ENCODE results near the gene DENND4A. TPM values are rescaled to one million over a fixed set of nuclear protein-coding genes. Genes with fewer than 3 reads are reported as not detected.

DENND4A gene
- polyA plus RNA-seq, 2 of the 4 experiments (the other 2 are of a cell fraction) = 5.6 to 16.8 TPM

GRCh38 chr15:65629548-65629947, 162.5 kb downstream of the DENND4A start (continued):
- TF ChIP-seq SMC3 (IDR thresholded peaks at IDR 0.05) (no peak), ZC3H11A (IDR thresholded peaks at IDR 0.05) (no peak), BHLHE40 (IDR thresholded peaks at IDR 0.05; ENCODE audit: low read depth, low read length) (no peak), FOSB (CRISPR knock-in tag; IDR thresholded peaks at IDR 0.05) (no peak)

DNA sequence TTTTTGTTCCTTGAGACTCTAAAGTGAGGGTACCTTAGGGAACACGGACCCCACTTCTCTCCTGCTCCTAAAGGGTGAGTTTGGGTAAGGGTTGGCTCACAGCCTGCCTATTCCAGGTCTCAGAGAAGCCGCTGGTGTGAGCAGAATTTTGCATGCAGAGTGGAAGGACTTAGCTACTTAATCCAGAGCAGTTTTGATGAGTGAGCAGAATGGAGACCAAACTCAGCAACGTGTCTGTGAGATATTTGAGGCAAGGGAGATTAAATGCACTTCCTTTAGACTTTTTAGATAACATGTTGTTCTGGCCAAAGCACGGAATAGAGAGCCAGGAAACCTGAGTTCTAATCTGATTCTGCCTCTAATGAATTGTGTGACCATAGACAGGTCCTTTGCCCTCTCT, 165.2 kb downstream of the DENND4A start:
- CTCF ChIA-PET = interaction anchor here (1.1 to 9.8 kb wide), 4 partner anchors 8 to 230 kb away, joined by 3 to 106 read pairs (median 10); partner anchors contain the start of gene INTS14
- TF ChIP-seq, protein P1, sequence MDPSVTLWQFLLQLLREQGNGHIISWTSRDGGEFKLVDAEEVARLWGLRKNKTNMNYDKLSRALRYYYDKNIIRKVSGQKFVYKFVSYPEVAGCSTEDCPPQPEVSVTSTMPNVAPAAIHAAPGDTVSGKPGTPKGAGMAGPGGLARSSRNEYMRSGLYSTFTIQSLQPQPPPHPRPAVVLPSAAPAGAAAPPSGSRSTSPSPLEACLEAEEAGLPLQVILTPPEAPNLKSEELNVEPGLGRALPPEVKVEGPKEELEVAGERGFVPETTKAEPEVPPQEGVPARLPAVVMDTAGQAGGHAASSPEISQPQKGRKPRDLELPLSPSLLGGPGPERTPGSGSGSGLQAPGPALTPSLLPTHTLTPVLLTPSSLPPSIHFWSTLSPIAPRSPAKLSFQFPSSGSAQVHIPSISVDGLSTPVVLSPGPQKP (IDR thresholded peaks at IDR 0.05; ENCODE audit: low read depth, low read length) = no peak
- TF ChIP-seq NPAS2 (CRISPR knock-in tag; IDR thresholded peaks at IDR 0.05; ENCODE audit: borderline replicate concordance) = no peak
- TF ChIP-seq MAFK (IDR thresholded peaks at IDR 0.05; ENCODE audit: partially characterized antibody) = peak; percentile 65
- no peak for TF ChIP-seq CHD4 (IDR thresholded peaks at IDR 0.05; ENCODE audit: borderline replicate concordance)
- no peak overlapping the region for H3K27ac ChIP-seq

GRCh38 chr15:65623103-65623502, 169.0 kb downstream of the DENND4A start:
- FAIRE-seq = no peak
- no peak for DNase-seq (ENCODE audit: low read depth in 1 of 2, low spot score in 1 of 2)
- ChIA-PET CTCF (interaction anchor here (3.6 to 9.8 kb wide), 2 partner anchors 11 to 13 kb away, joined by 26 to 106 read pairs; partner anchors contain the start of gene INTS14), POLR2A (interaction anchor here (1.0 kb wide), 1 partner anchor 12 kb away, joined by 5 read pairs; the partner anchor contains the start of gene INTS14)
- ATAC-seq = no peak
- Histone ChIP-seq H3K9me3 (no peaks in the 10 kb centered on the region), H3K4me1 (no peaks in the 10 kb centered on the region), H3K4me2 (no peak overlapping the region), H3K4me3 (no peak overlapping the region), H3K27ac (no peak overlapping the region)
- no peak for TF ChIP-seq NFE2L2 (conservative IDR thresholded peaks at IDR 0.05; ENCODE audit: low read length)
- TF ChIP-seq ZC3H11A (IDR thresholded peaks at IDR 0.05) = no peak
- no peak for TF ChIP-seq TFCP2L1 (CRISPR knock-in tag; IDR thresholded peaks at IDR 0.05)
- no peak for TF ChIP-seq SMC3 (IDR thresholded peaks at IDR 0.05)
- TF ChIP-seq REST (IDR thresholded peaks at IDR 0.05) = no peak
- TF ChIP-seq NR3C1 (IDR thresholded peaks at IDR 0.05) = no peak
- TF ChIP-seq FOXS1 (CRISPR knock-in tag; IDR thresholded peaks at IDR 0.05) = no peak
- TF ChIP-seq E2F6 (IDR thresholded peaks at IDR 0.05; ENCODE audit: borderline replicate concordance, low read depth) = no peak
- no peak for TF ChIP-seq USF2 (IDR thresholded peaks at IDR 0.05)
- no peak for TF ChIP-seq JUNB (IDR thresholded peaks at IDR 0.05)
- TF ChIP-seq KDM1A (IDR thresholded peaks at IDR 0.05; ENCODE audit: low read depth) = no peak
- TF ChIP-seq EP300 (IDR thresholded peaks at IDR 0.05) = no peak

More for the DNA sequence above, 165.2 kb downstream of the DENND4A start:
- DNase-seq (ENCODE audit: low read depth in 1 of 2, low spot score in 1 of 2) (no peak), ATAC-seq (no peak), FAIRE-seq (no peak)
- POLR2A ChIA-PET = no interaction called here
- WGBS (ENCODE audit: missing lambda C conversion rate) = 35% methylated on average over 4 of the region's 4 CpGs
- H3K4me2 ChIP-seq = no peak overlapping the region
- no peak overlapping the region for H3K4me3 ChIP-seq
- no peaks in the 10 kb centered on the region for H3K9me3 ChIP-seq
- no peaks in the 10 kb centered on the region for H3K4me1 ChIP-seq
